ENCODE results near the gene ZNF717. TPM values are rescaled to one million over a fixed set of nuclear protein-coding genes. Genes with fewer than 3 reads are reported as not detected.
A peak's percentile ranks its signal among the peaks of the same experiment; 100 is the strongest.
"Not testable (repeated sequence)": the region's sequence is repeated elsewhere in the genome, so short reads cannot be mapped to it uniquely, and the experiment has no call there.

Gene ZNF717
- 1 to 10 TPM; 2.0 to 4.3 (median 2.2) TPM for total RNA-seq

GRCh38 chr3:75785081-75785755, at the start of gene ZNF717:
ZNF717 (minus strand) TSS chr3:75785549; CDS start chr3:75783362, 2,187 bp downstream.
- peak within 1 kb of the TSS; percentile 61 to 96 (median 84) for H3K4me3 ChIP-seq
- TF ChIP-seq CTCF (IDR thresholded peaks at IDR 0.05 in 4 of 5, conservative IDR thresholded peaks at IDR 0.05 in 1 of 5) (peak in 2 of 5 experiments; percentile 11 to 19), POLR2A (IDR thresholded peaks at IDR 0.05) (peak; percentile 22 to 46)
- in situ Hi-C loops (cut with MboI; ENCODE audit: low sequenced_read_pairs in 4 of 4); H3K4me1 ChIP-seq; intact Hi-C loops (cut with DNase I; ENCODE audit: low total_unique reads); H3K9me3 ChIP-seq; ATAC-seq; H3K27me3 ChIP-seq: not testable (repeated sequence)
- peak; percentile 79 to 93 for DNase-seq
- peak within 1 kb of the TSS; percentile 83 to 96 (median 84) for H3K27ac ChIP-seq
- peaks cover 0 to 16% of the 10 kb centered on the region in 2 donors for H3K36me3 ChIP-seq

GRCh38 chr3:75831076-75831475, 45.7 kb upstream of the ZNF717 start:
- H3K27me3 ChIP-seq; intact Hi-C loops (cut with DNase I; ENCODE audit: low total_unique reads): not testable (repeated sequence)

GRCh38 chr3:75818019-75818418, 32.7 kb upstream of the ZNF717 start:
- H3K27ac ChIP-seq; in situ Hi-C loops (cut with MboI; ENCODE audit: low sequenced_read_pairs in 4 of 4); H3K4me3 ChIP-seq; intact Hi-C loops (cut with DNase I; ENCODE audit: low total_unique reads); H3K9me3 ChIP-seq; DNase-seq; H3K4me1 ChIP-seq; H3K36me3 ChIP-seq; H3K27me3 ChIP-seq; ATAC-seq: not testable (repeated sequence)

More at GRCh38 chr3:75831076-75831475, 45.7 kb upstream of the ZNF717 start:
- H3K4me3 ChIP-seq; H3K4me1 ChIP-seq; ATAC-seq; H3K9me3 ChIP-seq; H3K36me3 ChIP-seq; in situ Hi-C loops (cut with MboI; ENCODE audit: low sequenced_read_pairs in 4 of 4); H3K27ac ChIP-seq; DNase-seq: not testable (repeated sequence)

GRCh38 chr3:75816287-75817180, 31.2 kb upstream of the ZNF717 start:
- H3K27me3 ChIP-seq; intact Hi-C loops (cut with DNase I; ENCODE audit: low total_unique reads); in situ Hi-C loops (cut with MboI; ENCODE audit: low sequenced_read_pairs in 4 of 4); DNase-seq; H3K27ac ChIP-seq; H3K36me3 ChIP-seq; H3K4me3 ChIP-seq; H3K4me1 ChIP-seq; ATAC-seq; H3K9me3 ChIP-seq: not testable (repeated sequence)

- H3K36me3 ChIP-seq = no peaks in the 10 kb centered on the region
- H3K4me1 ChIP-seq = no peaks in the 10 kb centered on the region
- DNase-seq (no peak), ATAC-seq (no peak)
- H3K27me3 ChIP-seq = no peaks in the 10 kb centered on the region
- in situ Hi-C loops (cut with MboI; ENCODE audit: low sequenced_read_pairs in 4 of 4) = no loop called here
- H3K9me3 ChIP-seq = no peaks in the 10 kb centered on the region
- no peak overlapping the region for H3K27ac ChIP-seq
- H3K4me3 ChIP-seq = no peak overlapping the region
- TF ChIP-seq CTCF (IDR thresholded peaks at IDR 0.05 in 4 of 5, conservative IDR thresholded peaks at IDR 0.05 in 1 of 5) = no peak
- no peak for TF ChIP-seq POLR2A (IDR thresholded peaks at IDR 0.05)
- intact Hi-C loops (cut with DNase I; ENCODE audit: low total_unique reads) = no loop called here
Measured at GRCh38 chr3:75814797-75815196, 29.4 kb upstream of the ZNF717 start.

GRCh38 chr3:75782506-75782905, 2.8 kb downstream of the ZNF717 start:
- peaks cover 0 to 16% of the 10 kb centered on the region in 2 donors for H3K36me3 ChIP-seq
- H3K4me1 ChIP-seq = peaks cover 0 to 7% of the 10 kb centered on the region in 2 donors
- no peaks in the 10 kb centered on the region for H3K27me3 ChIP-seq
- TF ChIP-seq CTCF (IDR thresholded peaks at IDR 0.05 in 4 of 5, conservative IDR thresholded peaks at IDR 0.05 in 1 of 5) (no peak), POLR2A (IDR thresholded peaks at IDR 0.05) (no peak)
- in situ Hi-C loops (cut with MboI; ENCODE audit: low sequenced_read_pairs in 4 of 4) = no loop called here
- no peak overlapping the region for H3K27ac ChIP-seq
- no peak overlapping the region for H3K4me3 ChIP-seq
- DNase-seq (no peak), ATAC-seq (no peak)
- intact Hi-C loops (cut with DNase I; ENCODE audit: low total_unique reads) = no loop called here
- no peaks in the 10 kb centered on the region for H3K9me3 ChIP-seq
